Measurements from ENCODE around the gene CDKAL1.

CDKAL1 gene

GRCh38 chr6:20996099-20996498 is 461.8 kb downstream of the CDKAL1 start:
- TF ChIP-seq FOXP2 (optimal IDR thresholded peaks at IDR 0.05; ENCODE audit: borderline replicate concordance, extremely low read depth, extremely low read length, insufficient read depth) (no peak), POLR2AphosphoS5 (IDR thresholded peaks at IDR 0.05; ENCODE audit: low read depth, low read length) (no peak), REST (IDR thresholded peaks at IDR 0.05; ENCODE audit: insufficient read depth in 1 of 2, low read depth in 2 of 2, low read length in 2 of 2) (no peak), TAF1 (IDR thresholded peaks at IDR 0.05; ENCODE audit: borderline replicate concordance, insufficient read depth, low read length) (no peak), SIN3A (IDR thresholded peaks at IDR 0.05; ENCODE audit: borderline replicate concordance, insufficient read depth, low read length) (no peak)

GRCh38 chr6:20997143-20997769 is 463.0 kb downstream of the CDKAL1 start:
- TF ChIP-seq REST (IDR thresholded peaks at IDR 0.05; ENCODE audit: insufficient read depth in 1 of 2, low read depth in 2 of 2, low read length in 2 of 2) (no peak), TAF1 (IDR thresholded peaks at IDR 0.05; ENCODE audit: borderline replicate concordance, insufficient read depth, low read length) (no peak), POLR2AphosphoS5 (IDR thresholded peaks at IDR 0.05; ENCODE audit: low read depth, low read length) (no peak), FOXP2 (optimal IDR thresholded peaks at IDR 0.05; ENCODE audit: borderline replicate concordance, extremely low read depth, extremely low read length, insufficient read depth) (no peak), SIN3A (IDR thresholded peaks at IDR 0.05; ENCODE audit: borderline replicate concordance, insufficient read depth, low read length) (no peak)

GRCh38 chr6:20997770-20998147 is 463.5 kb downstream of the CDKAL1 start:
- TF ChIP-seq FOXP2 (optimal IDR thresholded peaks at IDR 0.05; ENCODE audit: borderline replicate concordance, extremely low read depth, extremely low read length, insufficient read depth), result no peak
- TF ChIP-seq SIN3A (IDR thresholded peaks at IDR 0.05; ENCODE audit: borderline replicate concordance, insufficient read depth, low read length), result no peak
- TF ChIP-seq REST (IDR thresholded peaks at IDR 0.05; ENCODE audit: insufficient read depth in 1 of 2, low read depth in 2 of 2, low read length in 2 of 2), result no peak
- TF ChIP-seq TAF1 (IDR thresholded peaks at IDR 0.05; ENCODE audit: borderline replicate concordance, insufficient read depth, low read length), result no peak
- no peak for TF ChIP-seq POLR2AphosphoS5 (IDR thresholded peaks at IDR 0.05; ENCODE audit: low read depth, low read length)

GRCh38 chr6:20998748-20999448 is 464.6 kb downstream of the CDKAL1 start:
- TF ChIP-seq SIN3A (IDR thresholded peaks at IDR 0.05; ENCODE audit: borderline replicate concordance, insufficient read depth, low read length), result no peak
- no peak for TF ChIP-seq FOXP2 (optimal IDR thresholded peaks at IDR 0.05; ENCODE audit: borderline replicate concordance, extremely low read depth, extremely low read length, insufficient read depth)
- no peak for TF ChIP-seq POLR2AphosphoS5 (IDR thresholded peaks at IDR 0.05; ENCODE audit: low read depth, low read length)
- TF ChIP-seq REST (IDR thresholded peaks at IDR 0.05; ENCODE audit: insufficient read depth in 1 of 2, low read depth in 2 of 2, low read length in 2 of 2), result no peak
- TF ChIP-seq TAF1 (IDR thresholded peaks at IDR 0.05; ENCODE audit: borderline replicate concordance, insufficient read depth, low read length), result no peak
